AG09319 (cell line): ENCODE measurements around the gene PDE4D.

Source experiments
- DNase-seq: peaks from one replicate; pipeline ENCODE4 v3.0.0-alpha.2; 2010; ENCODE audit warnings: low read depth; ENCODE audit errors: extremely low read depth
- TF ChIP-seq, protein P1 (sequence below): IDR thresholded peaks from 2 replicates; pipeline ENCODE4 v1.5.1; 2011; ENCODE audit warnings: low read depth, mild to moderate bottlenecking, inconsistent platforms, low read length, moderate library complexity

The PDE4D gene

DNA sequence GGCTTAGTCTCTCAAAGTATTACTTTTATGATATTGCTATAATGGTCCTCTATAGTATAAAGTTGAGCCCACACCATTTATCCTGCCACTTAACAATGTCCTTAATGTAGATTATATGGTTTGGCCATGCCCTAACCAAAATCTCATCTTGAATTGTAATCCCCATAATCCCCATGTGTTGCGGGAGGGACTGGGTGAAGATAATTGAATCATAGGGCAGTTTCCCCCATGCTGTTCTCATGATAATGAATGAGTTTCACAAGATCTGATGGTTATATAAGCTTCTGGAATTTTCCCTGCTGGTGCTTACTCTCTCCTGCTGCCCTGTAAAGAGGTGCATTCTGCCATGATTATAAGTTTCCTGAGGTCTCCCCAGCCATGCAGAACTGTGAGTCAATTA is 811.8 kb downstream of the PDE4D start:
- DNase-seq, result no peak
- TF ChIP-seq, protein P1, sequence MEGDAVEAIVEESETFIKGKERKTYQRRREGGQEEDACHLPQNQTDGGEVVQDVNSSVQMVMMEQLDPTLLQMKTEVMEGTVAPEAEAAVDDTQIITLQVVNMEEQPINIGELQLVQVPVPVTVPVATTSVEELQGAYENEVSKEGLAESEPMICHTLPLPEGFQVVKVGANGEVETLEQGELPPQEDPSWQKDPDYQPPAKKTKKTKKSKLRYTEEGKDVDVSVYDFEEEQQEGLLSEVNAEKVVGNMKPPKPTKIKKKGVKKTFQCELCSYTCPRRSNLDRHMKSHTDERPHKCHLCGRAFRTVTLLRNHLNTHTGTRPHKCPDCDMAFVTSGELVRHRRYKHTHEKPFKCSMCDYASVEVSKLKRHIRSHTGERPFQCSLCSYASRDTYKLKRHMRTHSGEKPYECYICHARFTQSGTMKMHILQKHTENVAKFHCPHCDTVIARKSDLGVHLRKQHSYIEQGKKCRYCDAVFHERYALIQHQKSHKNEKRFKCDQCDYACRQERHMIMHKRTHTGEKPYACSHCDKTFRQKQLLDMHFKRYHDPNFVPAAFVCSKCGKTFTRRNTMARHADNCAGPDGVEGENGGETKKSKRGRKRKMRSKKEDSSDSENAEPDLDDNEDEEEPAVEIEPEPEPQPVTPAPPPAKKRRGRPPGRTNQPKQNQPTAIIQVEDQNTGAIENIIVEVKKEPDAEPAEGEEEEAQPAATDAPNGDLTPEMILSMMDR, result no peak

DNA sequence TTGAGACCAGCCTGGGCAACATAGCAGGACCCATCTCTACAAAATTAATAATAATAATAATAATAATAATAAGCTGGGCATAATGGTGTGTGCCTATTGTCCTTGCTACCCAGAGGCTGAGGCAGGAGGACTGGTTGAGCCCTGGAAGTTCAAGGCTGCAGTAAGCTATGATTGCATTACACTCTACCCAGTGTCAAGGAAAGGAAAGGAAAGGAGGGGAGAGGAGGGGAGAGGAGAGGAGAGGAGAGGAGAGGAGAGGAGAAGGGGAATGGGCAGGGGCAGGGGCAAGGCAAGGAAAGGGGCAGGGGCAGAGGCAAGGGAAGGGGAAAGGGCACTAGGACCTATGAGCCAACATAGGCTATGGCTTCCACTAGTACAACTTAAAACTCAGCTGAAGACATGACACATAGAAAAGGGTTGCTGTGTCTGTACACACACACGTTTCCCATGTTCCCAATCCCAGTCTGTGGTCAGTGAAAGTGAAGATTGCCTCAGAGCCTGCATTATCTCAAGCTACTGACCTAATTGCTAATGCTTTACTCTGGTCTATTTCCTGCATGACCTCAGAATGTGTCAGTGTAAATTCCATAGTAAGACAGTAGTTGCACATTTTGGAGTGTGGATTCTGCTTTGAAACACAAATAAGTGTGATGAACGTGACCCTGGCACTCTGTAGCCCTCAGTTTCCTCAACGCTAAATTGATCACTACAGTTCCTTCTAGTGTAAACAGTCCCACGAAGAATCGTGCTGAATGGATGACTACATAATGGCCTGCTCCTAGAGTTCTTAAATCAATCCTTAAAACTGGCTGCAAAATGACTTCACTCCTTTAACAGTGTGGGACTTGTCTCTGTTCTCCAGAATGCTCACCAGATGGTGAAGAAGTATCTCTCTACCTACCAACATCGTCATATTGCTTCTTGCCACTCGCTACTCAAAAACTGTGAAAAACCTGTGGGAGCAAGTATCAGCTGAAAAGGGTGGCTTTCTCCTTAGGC is 813.6 kb downstream of the PDE4D start:
- TF ChIP-seq, protein P1, result no peak
- peak; percentile 51 for DNase-seq

DNA sequence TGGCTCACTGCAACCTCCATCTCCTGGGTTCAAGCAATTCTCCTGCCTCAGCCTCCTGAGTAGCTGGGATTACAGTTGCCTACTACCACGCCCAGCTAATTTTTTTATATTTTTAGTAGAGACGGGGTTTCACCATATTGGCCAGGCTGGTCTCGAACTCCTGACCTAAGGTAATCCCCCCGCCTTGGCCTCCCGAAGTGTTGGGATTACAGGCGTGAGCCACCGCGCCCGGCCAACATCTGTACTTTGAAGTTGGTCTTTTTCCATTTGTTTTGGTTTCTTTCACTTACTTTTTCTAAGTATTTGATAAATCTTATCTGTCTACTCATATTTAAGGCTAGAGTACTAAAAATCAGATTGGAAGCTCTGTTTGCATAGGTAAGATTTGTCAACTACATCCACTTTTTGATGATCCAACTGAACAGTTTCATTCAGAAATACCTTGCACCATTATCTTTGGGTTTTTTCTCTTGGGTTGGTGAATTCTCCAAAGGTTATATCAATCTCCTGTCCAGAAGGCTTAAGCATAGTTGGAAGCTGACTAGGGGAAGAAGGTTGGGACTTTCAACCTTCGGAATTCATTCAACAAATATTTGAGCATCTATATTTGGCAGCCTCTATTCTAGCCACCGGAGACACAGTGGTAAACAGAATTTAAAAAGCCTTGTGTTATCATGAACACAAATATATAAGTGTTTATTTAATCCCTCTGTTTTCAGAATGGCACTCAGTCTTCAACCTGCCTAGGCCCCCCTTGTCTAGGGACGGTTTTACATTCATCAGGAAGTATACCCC is 821.6 kb downstream of the PDE4D start:
- TF ChIP-seq, protein P1, result no peak
- no peak for DNase-seq

DNA sequence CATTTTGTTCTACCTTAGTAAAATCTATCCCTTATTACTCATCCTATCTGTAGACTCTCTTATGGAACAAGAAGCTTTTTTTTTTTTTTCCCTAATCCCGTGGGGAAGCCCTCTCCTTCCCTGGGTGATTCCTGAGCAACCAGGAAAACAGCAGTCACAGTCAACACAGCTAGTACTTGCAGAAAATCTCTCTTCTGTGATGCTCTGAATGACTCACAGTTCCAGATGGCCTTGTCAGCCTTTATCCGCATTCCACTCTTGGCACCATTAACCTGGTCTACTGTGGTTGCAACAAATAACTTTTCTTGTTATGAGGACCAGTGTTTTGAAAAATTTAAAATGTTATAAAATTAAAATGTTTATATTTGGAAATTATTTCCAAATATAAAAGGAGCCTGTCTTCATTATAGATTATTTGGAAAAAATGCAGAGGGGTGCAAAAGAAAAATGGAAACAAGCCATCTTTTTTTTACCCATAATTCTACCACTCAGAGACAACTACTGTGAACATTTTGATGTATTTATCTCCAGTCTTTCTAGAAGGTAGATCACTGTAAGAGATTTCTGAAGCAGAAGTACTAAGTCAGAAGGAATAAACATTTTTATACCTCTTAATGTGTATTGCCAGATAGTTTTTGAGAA is 824.0 kb downstream of the PDE4D start:
- TF ChIP-seq, protein P1, result no peak
- peak; percentile 65 for DNase-seq

DNA sequence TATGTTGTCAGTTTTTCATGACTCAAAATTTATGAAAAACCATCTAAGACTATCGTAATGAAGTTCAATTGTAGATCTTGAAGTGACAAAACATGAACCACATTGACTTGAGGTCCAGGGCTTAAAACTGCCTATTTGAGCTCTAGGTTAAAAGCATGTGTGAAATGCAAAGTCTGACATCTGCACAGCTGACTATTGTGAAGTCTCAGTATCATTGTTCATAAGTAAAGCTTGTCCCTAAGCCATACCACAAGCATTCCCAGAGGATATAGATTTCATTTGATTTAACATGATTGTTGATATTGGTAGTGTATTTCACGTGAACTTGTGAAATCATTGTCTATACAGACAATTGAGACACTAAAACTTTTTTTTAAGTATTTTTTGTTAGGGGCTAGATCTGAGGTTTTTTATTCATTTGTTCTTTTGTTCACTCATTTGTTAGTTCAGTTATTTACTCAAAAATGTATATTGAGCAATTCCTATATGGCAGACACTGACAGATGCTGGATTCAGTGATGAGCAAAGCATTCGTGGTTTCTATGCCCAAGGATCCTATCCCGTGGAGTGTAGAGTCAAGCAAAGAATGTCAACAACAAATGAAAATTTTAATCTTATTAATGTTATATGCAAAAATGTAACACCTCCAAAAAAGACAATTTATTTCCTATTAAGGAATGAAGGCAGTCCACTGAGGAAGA is 825.4 kb downstream of the PDE4D start:
- TF ChIP-seq, protein P1, result no peak
- DNase-seq, result no peak

DNA sequence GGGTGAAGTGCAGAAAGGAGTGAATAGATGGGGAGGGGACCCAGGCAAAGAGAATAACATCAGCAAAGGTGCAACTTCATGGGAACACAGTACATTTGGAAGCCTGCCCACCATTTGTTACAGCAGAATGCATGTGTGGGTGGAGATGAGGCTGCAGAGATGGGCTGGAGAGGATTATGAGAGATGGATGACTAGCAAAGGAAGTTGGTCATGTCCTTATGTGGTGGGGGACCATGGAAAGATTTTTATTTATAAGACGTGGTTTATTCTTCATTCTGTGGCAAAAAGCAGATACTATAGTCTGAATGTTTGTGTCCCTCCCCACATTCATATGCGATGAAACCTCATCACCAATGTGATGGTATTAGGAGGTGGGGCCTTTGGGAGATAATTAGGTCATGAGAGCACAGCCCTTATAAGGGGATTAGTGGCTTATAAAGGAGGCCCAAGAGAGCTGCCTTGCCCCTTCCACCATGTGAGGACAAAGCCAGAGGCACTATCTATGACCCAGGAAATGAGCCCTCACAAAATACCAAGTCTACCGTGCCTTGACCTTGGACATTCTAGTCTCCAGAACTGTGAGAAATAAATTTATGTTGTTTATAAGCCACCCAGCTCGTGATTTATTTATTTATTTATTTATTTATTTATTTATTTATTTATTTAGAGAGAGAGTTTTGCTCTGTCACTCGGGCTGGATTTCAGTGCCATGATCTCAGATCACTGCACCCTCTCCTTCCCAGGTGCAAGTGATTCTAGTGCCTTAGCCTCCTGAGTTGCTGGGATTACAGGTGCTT is 827.0 kb downstream of the PDE4D start:
- TF ChIP-seq, protein P1, result no peak
- DNase-seq, result no peak
